ENCODE data around the gene RPL15. TPM values are rescaled to one million over a fixed set of nuclear protein-coding genes. Genes with fewer than 3 reads are reported as not detected.

The RPL15 gene
- total and polyA plus RNA-seq, 10 of the 15 experiments (the other 5 are each of a cell fraction or from before 2014, with no cell fraction given), result 2,885 to 10,761 (median 4,017) TPM

DNA sequence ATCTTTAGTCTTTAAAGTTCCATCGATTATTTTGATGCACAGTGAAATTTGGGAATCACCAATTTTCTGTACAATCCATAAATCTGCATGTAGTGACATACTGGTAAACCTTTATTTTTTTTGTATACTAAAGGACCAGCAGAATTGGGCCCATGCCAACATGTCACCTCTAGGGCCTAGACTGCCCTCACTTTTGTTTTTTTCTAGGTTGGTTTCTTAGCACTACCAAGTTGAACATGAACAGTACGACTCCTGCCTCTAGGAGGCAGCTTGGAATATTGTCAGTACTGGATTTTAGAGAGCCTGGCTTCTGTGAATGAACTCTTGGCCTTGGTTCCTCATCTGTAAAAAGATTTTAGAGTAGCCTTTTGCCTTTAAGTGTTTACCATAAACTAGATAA lies 32.5 kb upstream of the RPL15 start:
- Histone ChIP-seq H3K9me3 (replicated peaks; ENCODE audit: control insufficient read depth, insufficient read depth, low read length) (no peaks in the 10 kb centered on the region), H3K79me2 (ENCODE audit: control insufficient read depth, insufficient read depth, low read length) (peaks cover 4% of the 10 kb centered on the region), H3K36me3 (ENCODE audit: control insufficient read depth in 2 of 2, insufficient read depth in 2 of 2, low read length in 1 of 2) (peaks cover 3 to 19% of the 10 kb centered on the region in 2 experiments), H3K4me3 (no peak overlapping the region), H2AFZ (ENCODE audit: control insufficient read depth, low read depth, low read length) (no peak overlapping the region), H3K4me2 (ENCODE audit: control insufficient read depth, insufficient read depth) (no peak overlapping the region), H4K20me1 (ENCODE audit: control insufficient read depth, insufficient read depth) (no peaks in the 10 kb centered on the region; the same call in 1 of the 2 replicates), H3K9ac (ENCODE audit: control insufficient read depth, insufficient read depth, low read length) (no peak overlapping the region), H3K27ac (ENCODE audit: control insufficient read depth, insufficient read depth) (no peak overlapping the region), H3K4me1 (ENCODE audit: control insufficient read depth, insufficient read depth, low read length) (no peaks in the 10 kb centered on the region), H3K27me3 (replicated peaks in 1 of 2; ENCODE audit: control insufficient read depth in 2 of 2, insufficient read depth in 2 of 2, low read length in 1 of 2) (no peaks in the 10 kb centered on the region)
- 100% methylated on average over 2 of the region's 2 CpGs for WGBS (ENCODE audit: insufficient coverage, insufficient replicate concordance, low lambda C conversion rate, missing lambda C conversion rate)
- DNase-seq (ENCODE audit: low read depth, low spot score) (no peak), ATAC-seq (peak; percentile 18; the same call in 1 of the 3 replicates), FAIRE-seq (no peak)
- ChIA-PET POLR2A (no interaction called here), CTCF (interaction anchor here (1.1 to 1.3 kb wide), 2 partner anchors 48 to 51 kb away, joined by 5 to 6 read pairs; no protein-coding TSS in a partner anchor), SMC1A (ENCODE audit: uncharacterized antibody, unreplicated experiment) (interaction anchor here (0.7 to 1.1 kb wide), 4 partner anchors 8 to 261 kb away, joined by 3 read pairs; no protein-coding TSS in a partner anchor), RAD21 (ENCODE audit: unreplicated experiment) (interaction anchor here (0.7 to 1.1 kb wide), 2 partner anchors 14 to 50 kb away, joined by 3 read pairs; no protein-coding TSS in a partner anchor)
- TF ChIP-seq JUND (IDR thresholded peaks at IDR 0.05; ENCODE audit: low read depth, low read length) (no peak), ZNF217 (IDR thresholded peaks at IDR 0.05) (no peak), STAT1 (conservative IDR thresholded peaks at IDR 0.05) (no peak), POLR2AphosphoS5 (IDR thresholded peaks at IDR 0.05; ENCODE audit: low read length) (no peak), ZNF274 (IDR thresholded peaks at IDR 0.05; ENCODE audit: insufficient read depth, insufficient read length) (no peak)
- TF ChIP-seq, protein P1, sequence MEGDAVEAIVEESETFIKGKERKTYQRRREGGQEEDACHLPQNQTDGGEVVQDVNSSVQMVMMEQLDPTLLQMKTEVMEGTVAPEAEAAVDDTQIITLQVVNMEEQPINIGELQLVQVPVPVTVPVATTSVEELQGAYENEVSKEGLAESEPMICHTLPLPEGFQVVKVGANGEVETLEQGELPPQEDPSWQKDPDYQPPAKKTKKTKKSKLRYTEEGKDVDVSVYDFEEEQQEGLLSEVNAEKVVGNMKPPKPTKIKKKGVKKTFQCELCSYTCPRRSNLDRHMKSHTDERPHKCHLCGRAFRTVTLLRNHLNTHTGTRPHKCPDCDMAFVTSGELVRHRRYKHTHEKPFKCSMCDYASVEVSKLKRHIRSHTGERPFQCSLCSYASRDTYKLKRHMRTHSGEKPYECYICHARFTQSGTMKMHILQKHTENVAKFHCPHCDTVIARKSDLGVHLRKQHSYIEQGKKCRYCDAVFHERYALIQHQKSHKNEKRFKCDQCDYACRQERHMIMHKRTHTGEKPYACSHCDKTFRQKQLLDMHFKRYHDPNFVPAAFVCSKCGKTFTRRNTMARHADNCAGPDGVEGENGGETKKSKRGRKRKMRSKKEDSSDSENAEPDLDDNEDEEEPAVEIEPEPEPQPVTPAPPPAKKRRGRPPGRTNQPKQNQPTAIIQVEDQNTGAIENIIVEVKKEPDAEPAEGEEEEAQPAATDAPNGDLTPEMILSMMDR (IDR thresholded peaks at IDR 0.05 in 2 of 3, conservative IDR thresholded peaks at IDR 0.05 in 1 of 3; ENCODE audit: control insufficient read depth in 2 of 3, extremely low read depth in 1 of 3, insufficient read depth in 1 of 3, low read depth in 3 of 3, low read length in 3 of 3), result 0 out of 6 replicates have a peak, but pooled peaks of 1 of the 3 experiments have one; percentile 8
- in situ Hi-C loops (cut with MboI), result no loop called here
- BruUV-seq (replicated peaks), result no TSS peak
- intact Hi-C loops (cut with micrococcal nuclease; ENCODE audit: unreplicated experiment), result no loop called here
